ENCODE results near the gene HOXC10. TPM values are rescaled to one million over a fixed set of nuclear protein-coding genes. Genes with fewer than 3 reads are reported as not detected.

The HOXC10 gene
- total RNA-seq, 1 donor from 2014 or later = not detected

- DNase-seq (no peak), ATAC-seq (no peak)
- intact Hi-C loops (cut with micrococcal nuclease) = no loop called here
Observed at GRCh38 chr12:53974084-53975063, 10.6 kb upstream of the HOXC10 start, which contains the start of gene HOTAIR. TSS of gene HOTAIR (minus strand) at chr12:53974954.

- intact Hi-C loops (cut with micrococcal nuclease) = no loop called here
- ATAC-seq (no peak), DNase-seq (no peak)
Observed at GRCh38 chr12:53975064-53975471, 9.9 kb upstream of the HOXC10 start.

DNA sequence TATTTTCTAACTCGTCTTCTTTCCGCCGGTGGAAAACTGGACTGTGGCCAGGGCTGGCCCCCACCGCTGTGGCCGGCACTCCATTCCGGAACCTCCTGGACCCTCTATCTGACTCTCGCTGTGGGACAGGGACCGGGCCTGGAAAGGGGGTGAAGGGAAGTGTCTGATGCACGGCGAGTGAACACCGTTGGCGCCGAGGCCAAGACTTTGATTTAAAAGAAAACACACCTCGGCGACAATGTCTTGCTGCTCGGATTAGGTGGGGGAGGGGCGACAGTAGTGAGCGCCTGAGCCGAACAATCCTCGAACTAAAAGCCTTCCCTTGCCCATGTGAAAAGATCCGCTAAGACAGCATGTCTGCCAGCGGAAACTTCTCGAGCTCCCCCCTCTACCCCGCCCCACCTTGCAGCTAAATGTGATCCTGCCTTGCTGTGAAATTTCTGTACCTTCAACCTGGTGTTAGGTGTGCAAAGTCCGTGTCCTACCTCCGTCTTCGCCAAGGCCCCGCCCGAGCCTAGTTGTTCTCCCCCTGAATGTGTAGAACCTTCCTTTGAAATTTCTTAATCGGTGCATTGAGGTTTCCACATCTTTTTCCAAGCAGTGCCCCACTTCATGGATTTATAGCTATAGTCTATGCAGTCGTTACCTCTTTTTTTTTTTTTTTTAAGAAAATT is 9.3 kb upstream of the HOXC10 start:
- ATAC-seq = no peak
- DNase-seq = no peak
- intact Hi-C loops (cut with micrococcal nuclease) = no loop called here

DNA sequence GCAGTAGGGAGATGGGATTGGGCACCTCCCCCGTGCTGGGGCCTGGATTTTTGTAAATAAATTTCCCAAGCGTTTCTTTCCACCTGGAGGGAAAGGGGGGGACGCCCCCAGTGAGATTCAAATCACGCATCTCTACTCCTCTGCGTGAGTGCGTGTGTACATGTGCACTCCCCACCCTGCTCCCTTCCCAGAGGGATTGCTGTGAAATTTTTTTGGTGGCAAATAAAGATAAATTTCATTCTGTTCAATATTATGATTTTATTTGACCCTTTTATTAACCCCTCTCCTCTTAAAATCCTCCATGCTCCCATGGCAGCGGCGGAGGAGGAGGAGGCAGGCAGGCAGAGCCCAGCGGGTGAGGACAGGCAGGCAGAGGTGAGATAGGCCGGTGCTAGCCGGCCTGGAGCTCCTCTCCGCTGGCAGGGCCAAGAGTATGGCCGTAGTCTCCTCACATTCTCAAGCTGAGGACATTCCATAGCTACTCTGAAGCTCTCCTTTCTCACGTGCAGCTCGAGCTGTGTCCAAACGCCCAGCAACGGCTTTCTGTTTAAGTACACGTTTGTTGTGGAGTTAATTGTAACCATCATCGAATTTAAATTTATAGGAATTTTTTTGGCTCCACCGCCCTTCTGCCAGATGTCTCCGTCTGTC is 8.6 kb upstream of the HOXC10 start:
- intact Hi-C loops (cut with micrococcal nuclease) = no loop called here
- no peak for DNase-seq
- no peak for ATAC-seq

- intact Hi-C loops (cut with micrococcal nuclease) = no loop called here
- ATAC-seq (no peak), DNase-seq (no peak)
Observed at GRCh38 chr12:53976823-53977595, 7.9 kb upstream of the HOXC10 start.

GRCh38 chr12:53977596-53978445 is 7.1 kb upstream of the HOXC10 start:
- intact Hi-C loops (cut with micrococcal nuclease) = no loop called here
- DNase-seq = no peak
- no peak for ATAC-seq

- intact Hi-C loops (cut with micrococcal nuclease) = no loop called here
- ATAC-seq (no peak), DNase-seq (no peak)
Observed at GRCh38 chr12:53978477-53979356, 6.2 kb upstream of the HOXC10 start.

DNA sequence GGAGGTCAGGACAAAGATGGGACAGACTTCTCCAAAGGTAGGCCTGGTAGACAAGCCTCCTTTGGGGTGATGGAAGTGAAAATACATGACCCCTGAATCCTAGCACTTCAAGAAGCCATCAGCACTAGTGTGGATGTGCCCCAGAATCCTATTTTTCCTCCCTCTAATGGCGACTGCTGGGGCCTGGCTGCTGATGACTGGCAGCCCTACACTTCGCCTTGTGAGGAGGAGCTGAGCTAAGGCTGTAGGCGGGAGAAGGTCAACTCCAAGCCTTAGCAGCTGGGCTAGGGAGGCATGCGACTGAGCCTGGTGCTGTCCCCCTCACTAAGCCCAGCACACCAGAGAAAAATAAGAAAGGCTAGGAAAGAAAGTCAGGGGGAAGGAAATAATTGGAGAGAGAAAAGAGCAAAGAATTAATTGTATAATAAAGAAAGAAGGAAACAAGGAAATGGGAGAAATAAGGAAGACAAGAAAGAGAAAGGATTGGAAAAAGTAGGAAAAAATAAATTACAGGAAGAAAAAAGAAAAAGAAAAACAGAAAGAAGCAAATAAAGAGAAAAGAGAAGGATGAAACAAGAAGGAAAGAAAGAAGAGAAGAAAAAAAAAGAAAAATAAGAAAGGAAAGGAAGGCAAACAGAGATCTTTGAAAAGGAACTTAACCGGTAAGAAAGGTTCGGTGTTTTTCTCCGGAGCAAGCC is 4.7 kb upstream of the HOXC10 start:
- DNase-seq = no peak
- no peak for ATAC-seq
- intact Hi-C loops (cut with micrococcal nuclease) = no loop called here

GRCh38 chr12:53980802-53981496 is 4.0 kb upstream of the HOXC10 start:
- intact Hi-C loops (cut with micrococcal nuclease) = no loop called here
- DNase-seq (no peak), ATAC-seq (no peak)

- no peak for ATAC-seq
- no peak for DNase-seq
- intact Hi-C loops (cut with micrococcal nuclease) = no loop called here
Observed at GRCh38 chr12:53981634-53982565, 3.0 kb upstream of the HOXC10 start.

DNA sequence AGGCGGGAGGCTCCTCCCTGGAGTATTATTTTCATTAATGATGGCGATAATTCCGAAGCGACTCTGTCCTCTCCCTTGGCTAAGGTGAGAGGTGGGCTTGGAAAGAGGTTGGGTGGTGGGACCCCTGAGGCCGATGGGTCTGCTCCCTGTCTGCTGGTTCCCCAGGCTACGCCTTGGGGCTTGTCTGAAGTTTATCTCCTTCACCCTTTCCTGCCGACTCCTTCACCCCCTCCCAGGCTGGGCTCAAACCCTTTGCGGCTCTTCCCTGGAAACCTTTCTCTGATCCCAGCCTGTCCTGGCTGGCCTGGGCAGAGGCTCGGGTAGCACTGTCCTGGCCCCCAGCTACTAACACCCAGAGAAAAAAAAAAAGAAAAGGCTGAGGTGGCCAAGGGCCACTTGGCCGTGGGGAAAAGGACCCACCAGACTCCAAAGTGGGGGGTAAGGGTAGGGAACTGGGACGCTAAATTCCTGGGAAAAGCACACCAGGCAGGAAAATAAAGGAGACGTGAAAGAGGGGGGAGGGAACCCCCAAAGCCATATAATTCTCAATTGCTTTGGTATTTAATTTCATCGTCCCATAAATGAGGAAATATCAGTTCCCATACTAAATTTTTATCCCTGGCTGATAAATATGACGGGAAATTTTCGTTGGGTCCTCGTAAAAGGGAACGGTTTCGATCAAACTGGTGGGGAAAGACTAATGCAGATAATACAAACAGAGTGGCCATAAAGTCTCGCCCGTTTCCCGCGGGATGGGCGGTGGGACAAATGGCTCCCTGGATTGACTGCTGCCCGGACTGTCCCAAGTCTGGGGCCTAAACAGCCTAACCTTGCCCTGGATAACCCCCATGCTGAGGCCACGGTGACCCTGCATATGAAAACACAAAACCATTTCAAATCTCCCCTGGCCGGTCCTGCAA is 2.0 kb upstream of the HOXC10 start:
- ATAC-seq (no peak), DNase-seq (no peak)
- intact Hi-C loops (cut with micrococcal nuclease) = no loop called here

DNA sequence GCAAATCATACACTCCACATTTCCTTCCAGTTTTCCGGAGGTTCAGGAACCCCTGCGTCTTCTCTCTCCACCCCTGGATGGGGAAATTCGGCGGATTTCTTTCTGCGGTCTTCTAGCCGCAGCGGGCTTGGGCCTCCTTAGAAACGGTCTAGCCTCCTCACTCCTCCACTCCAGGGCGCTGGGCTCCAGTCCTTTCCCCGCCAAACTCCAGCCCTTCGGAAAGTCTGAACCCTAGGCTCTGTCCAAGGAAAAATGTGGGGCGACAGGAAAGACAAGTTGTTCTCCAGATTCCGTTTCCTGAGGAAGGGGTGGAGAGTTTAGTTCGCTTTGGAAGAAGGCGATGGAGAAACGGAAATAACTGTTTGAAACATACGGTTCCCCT is 1.4 kb upstream of the HOXC10 start:
- intact Hi-C loops (cut with micrococcal nuclease) = no loop called here
- ATAC-seq (no peak), DNase-seq (no peak)

DNA sequence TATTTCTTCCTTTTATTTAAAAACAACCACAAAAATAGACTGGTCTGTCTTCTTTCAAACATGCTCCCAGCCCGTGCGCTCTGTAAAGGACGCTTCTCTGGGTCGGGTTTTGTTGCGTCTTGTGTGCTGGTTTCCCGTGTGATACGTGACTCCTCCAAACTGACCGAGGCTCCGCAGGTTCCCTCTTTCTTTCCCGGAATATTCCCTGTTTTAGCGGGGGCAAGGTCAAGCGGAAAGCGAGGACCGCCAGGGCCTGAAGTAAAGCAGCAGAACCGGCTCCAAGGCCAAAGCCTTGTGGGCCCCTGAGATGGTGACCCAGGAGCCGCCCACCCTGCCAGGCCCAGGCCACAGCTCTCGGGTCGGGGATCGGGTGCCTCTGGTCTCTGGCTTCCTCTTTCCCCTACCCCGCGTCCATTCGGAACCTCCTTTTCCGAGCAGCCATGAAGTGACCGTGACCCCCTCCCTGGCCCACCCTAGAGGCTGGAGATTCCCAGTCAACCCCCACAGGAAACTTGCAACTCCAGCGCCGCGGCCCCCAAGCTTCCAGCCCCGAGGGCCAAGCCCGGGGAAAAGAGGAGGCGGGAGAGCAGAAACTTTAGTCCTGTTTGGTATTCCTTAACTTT is 885 bp upstream of the HOXC10 start:
- intact Hi-C loops (cut with micrococcal nuclease) = no loop called here
- DNase-seq (no peak), ATAC-seq (no peak)

- ATAC-seq (no peak), DNase-seq (no peak)
- intact Hi-C loops (cut with micrococcal nuclease) = no loop called here
Observed at GRCh38 chr12:53985692-53985993, 697 bp downstream of the HOXC10 start.

Measured in left ventricle myocardium superior (tissue), 1 donor.